ENCODE results near the gene KRTAP9-4.

DNA sequence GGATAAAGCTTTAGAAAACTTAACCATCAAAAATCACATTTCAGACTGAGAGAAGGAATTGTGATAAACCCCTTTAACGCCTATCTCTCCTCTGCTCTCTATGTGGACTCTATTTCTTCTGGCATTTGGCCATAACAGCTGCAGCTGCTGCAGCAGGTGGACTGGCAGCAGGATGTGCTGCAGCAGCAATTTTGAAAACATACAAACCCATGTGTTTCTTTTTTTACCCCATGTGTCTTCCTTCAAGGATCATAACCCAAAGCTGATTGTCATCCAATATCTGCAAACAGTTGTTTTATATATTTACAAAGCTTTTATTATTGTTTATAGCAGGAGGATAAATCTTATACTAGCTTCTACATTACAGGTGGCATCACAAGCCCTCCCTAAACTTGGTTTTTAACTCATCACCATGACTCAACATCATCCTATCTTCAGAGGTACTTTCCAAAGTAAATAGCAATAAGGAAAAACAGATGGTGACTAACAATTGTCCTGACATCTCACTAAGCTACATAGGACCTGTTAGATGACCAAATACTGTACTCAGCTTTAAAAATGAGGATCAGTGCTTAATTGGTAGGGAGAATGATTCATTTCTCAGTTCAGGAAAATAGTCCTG lies 37.5 kb upstream of the KRTAP9-4 start:
- TF ChIP-seq, protein P1, sequence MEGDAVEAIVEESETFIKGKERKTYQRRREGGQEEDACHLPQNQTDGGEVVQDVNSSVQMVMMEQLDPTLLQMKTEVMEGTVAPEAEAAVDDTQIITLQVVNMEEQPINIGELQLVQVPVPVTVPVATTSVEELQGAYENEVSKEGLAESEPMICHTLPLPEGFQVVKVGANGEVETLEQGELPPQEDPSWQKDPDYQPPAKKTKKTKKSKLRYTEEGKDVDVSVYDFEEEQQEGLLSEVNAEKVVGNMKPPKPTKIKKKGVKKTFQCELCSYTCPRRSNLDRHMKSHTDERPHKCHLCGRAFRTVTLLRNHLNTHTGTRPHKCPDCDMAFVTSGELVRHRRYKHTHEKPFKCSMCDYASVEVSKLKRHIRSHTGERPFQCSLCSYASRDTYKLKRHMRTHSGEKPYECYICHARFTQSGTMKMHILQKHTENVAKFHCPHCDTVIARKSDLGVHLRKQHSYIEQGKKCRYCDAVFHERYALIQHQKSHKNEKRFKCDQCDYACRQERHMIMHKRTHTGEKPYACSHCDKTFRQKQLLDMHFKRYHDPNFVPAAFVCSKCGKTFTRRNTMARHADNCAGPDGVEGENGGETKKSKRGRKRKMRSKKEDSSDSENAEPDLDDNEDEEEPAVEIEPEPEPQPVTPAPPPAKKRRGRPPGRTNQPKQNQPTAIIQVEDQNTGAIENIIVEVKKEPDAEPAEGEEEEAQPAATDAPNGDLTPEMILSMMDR (conservative IDR thresholded peaks at IDR 0.05; ENCODE audit: low read depth, low read length), result no peak
- TF ChIP-seq EZH2 (IDR thresholded peaks at IDR 0.05; ENCODE audit: low read length, unreplicated experiment), result no peak
- TF ChIP-seq EZH2phosphoT487 (IDR thresholded peaks at IDR 0.05; ENCODE audit: borderline replicate concordance, low read length), result no peak

Measured in PC-3 (cell line).